GM21786 (cell line): ENCODE measurements around the gene SRSF3.
"Not testable (repeated sequence)": the region's sequence is repeated elsewhere in the genome, so short reads cannot be mapped to it uniquely, and the experiment has no call there.

Source experiments
- ATAC-seq: cut with Tn5 transposase; IDR thresholded peaks from one replicate; pipeline ENCODE4 v1.9.1; 2021; ENCODE audit not compliant: unreplicated experiment

SRSF3 gene

DNA sequence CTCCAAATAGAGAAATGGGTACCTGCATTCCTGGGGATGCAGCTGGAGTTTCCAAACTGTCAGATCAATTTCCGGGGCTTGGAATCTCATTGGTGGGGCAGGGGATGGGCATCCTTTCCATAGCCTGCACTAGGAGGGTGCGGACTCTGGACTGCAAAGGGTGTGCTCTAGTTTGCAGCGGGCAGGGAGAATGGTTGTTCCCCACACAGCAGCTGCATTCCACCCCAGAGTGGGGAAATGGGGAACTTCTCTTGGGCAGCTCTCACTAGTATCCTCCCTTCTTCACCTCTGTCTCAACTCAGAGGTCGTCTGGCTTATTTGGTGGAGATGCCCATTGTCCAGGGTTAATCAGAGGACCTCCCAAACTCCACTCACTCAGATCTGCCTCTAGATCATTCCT lies 49.8 kb downstream of the SRSF3 start:
- no peak for ATAC-seq

- no peak for ATAC-seq
These were observed 54.9 kb downstream of the SRSF3 start for GRCh38 chr6:36649086-36649485.

GRCh38 chr6:36649701-36650484 lies 55.7 kb downstream of the SRSF3 start:
- ATAC-seq, result no peak

GRCh38 chr6:36650848-36651478 lies 56.8 kb downstream of the SRSF3 start:
- ATAC-seq, result no peak

DNA sequence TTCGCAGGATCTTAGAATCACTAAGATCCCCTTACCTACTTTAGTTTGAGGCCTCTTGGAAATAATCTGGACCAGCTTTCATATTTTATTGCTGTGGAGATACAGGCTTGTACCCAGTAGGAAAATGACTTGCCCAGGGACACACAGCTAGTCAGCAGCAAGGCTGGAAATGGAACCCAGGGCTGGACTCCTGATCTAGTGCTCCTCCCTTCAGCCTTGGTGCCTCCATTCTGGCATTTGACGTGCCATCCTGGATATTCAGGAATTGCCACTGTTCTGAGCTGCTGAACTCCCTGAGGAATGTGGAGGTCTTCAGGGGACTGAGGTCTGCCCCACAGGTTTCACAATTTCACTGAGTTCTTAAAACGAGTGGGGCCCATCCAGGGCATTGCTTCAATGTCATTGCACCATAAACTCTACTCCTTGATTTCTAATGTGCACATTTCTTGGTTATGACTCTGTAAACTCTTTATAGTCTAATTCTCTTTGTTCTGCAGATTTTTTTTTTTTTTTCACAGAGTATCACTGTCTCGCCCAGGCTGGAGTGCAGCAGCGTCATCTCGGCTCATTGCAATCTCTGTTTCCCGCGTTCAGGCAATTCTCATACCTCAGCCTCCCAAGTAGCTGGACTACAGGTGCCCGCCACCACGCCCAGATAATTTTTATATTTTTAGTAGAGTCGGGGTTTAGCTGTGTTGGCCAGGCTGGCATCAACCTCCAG lies 57.7 kb downstream of the SRSF3 start:
- no peak for ATAC-seq

DNA sequence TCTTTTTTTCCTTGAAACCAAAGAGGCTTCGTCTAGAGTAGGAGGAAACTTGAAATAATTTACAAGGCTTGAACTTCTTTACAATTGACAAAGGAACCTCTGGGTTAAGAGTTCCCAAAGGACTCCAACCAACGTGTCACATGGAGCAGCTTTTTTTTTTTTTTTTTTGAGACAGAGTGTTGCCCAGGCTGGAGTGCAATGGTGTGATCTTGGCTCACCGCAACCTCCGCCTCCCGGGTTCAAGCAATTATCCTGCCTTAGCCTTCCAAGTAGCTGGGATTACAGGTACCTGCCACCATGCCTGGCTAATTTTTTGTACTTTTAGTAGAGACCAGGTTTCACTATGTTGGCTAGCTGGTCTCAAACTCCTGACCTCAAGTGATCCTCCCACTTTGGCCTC lies 60.3 kb downstream of the SRSF3 start:
- ATAC-seq, result not testable (repeated sequence)
